Ecto neural progenitor cell (in vitro differentiated cells): ENCODE results near the gene KDM7A.
"Not testable (repeated sequence)": the region's sequence is repeated elsewhere in the genome, so short reads cannot be mapped to it uniquely, and the experiment has no call there.

Experiments
- DNase-seq: peaks from one replicate; pipeline ENCODE4 v3.0.0-alpha.2; 2018; ENCODE audit warnings: low spot score

The KDM7A gene

GRCh38 chr7:140176811-140177702, at the start of gene KDM7A:
TSS of gene KDM7A (minus strand) at chr7:140176983. CDS start at chr7:140176937, 46 bp downstream.
- DNase-seq = peak; percentile 91

- no peak for DNase-seq
Measured at GRCh38 chr7:140225562-140226249, 48.9 kb upstream of the KDM7A start.

GRCh38 chr7:140223515-140224221, 46.9 kb upstream of the KDM7A start:
- no peak for DNase-seq

GRCh38 chr7:140222814-140223213, 46.0 kb upstream of the KDM7A start:
- no peak for DNase-seq

- DNase-seq = no peak
Measured at GRCh38 chr7:140219672-140220524, 43.1 kb upstream of the KDM7A start.

- no peak for DNase-seq
Measured at GRCh38 chr7:140218656-140219055, 41.9 kb upstream of the KDM7A start.

GRCh38 chr7:140217750-140218501, 41.1 kb upstream of the KDM7A start:
- no peak for DNase-seq

GRCh38 chr7:140215281-140215680, 38.5 kb upstream of the KDM7A start:
- DNase-seq = no peak

- DNase-seq = no peak
Measured at GRCh38 chr7:140214075-140214684, 37.4 kb upstream of the KDM7A start.

GRCh38 chr7:140213684-140214074, 36.9 kb upstream of the KDM7A start:
- no peak for DNase-seq

- DNase-seq = no peak
Measured at GRCh38 chr7:140212100-140212881, 35.5 kb upstream of the KDM7A start.

GRCh38 chr7:140211698-140212097, 34.9 kb upstream of the KDM7A start:
- no peak for DNase-seq

- no peak for DNase-seq
Measured at GRCh38 chr7:140209866-140210609, 33.3 kb upstream of the KDM7A start.

- DNase-seq = no peak
Measured at GRCh38 chr7:140206616-140207389, 30.0 kb upstream of the KDM7A start.

GRCh38 chr7:140205600-140205999, 28.8 kb upstream of the KDM7A start:
- no peak for DNase-seq

GRCh38 chr7:140203556-140203955, 26.8 kb upstream of the KDM7A start:
- no peak for DNase-seq

GRCh38 chr7:140202942-140203341, 26.2 kb upstream of the KDM7A start:
- DNase-seq = not testable (repeated sequence)

GRCh38 chr7:140201393-140201792, 24.6 kb upstream of the KDM7A start:
- DNase-seq = no peak
